Sigmoid colon (tissue), 4 donors: ENCODE measurements around the gene ELFN1.

Experiments used
- CTCF ChIP-seq, 4 experiments: fragments of 450-650 bp in 3 of 4; fragments of 200-600 bp in 1 of 4; IDR thresholded peaks; one replicate each; pipeline ENCODE4 v1.5.1; 2016 to 2019; ENCODE audit warnings: antibody characterized with exemption in 4 of 4, mild to moderate bottlenecking in 3 of 4, moderate library complexity in 2 of 4
- EP300 ChIP-seq, 4 donors: sonication (generic); formaldehyde crosslinking; IDR thresholded peaks; one replicate each; pipeline ENCODE4 v1.6.1; 2017; ENCODE audit warnings: antibody characterized with exemption in 4 of 4
- POLR2A ChIP-seq, 2 donors: fragments of 450-650 bp; IDR thresholded peaks; one replicate each; pipeline ENCODE4 v1.6.1; 2016; ENCODE audit warnings: antibody characterized with exemption in 2 of 2, mild to moderate bottlenecking in 2 of 2, moderate library complexity in 2 of 2
- POLR2AphosphoS5 ChIP-seq, 4 donors: sonication (generic); formaldehyde crosslinking; IDR thresholded peaks; one replicate each; pipeline ENCODE4 v1.6.1; 2017; ENCODE audit warnings: antibody characterized with exemption in 4 of 4

GRCh38 chr7:1647961-1648672, 22.0 kb upstream of the ELFN1 start:
- TF ChIP-seq CTCF (IDR thresholded peaks at IDR 0.05) (no peak), POLR2AphosphoS5 (IDR thresholded peaks at IDR 0.05) (no peak), POLR2A (IDR thresholded peaks at IDR 0.05) (no peak), EP300 (IDR thresholded peaks at IDR 0.05) (no peak)
